Loucy (cell line): ENCODE data around the gene NRF1.

Source experiments
- H2AFZ ChIP-seq: fragments of 200-600 bp; sonication (generic); 2 replicates; pipeline ENCODE4 v1.6.0; 2016; ENCODE audit warnings: antibody characterized with exemption, mild to moderate bottlenecking, low read length, moderate library complexity
- H3F3A ChIP-seq: fragments of 200-600 bp; 2 replicates; pipeline ENCODE4 v1.6.0; 2016; ENCODE audit warnings: antibody characterized with exemption, low read depth, mild to moderate bottlenecking
- H3K27me3 ChIP-seq: fragments of 200-600 bp; sonication (generic); 2 replicates; pipeline ENCODE4 v1.6.1; 2014; ENCODE audit warnings: low read length, mild to moderate bottlenecking; ENCODE audit not compliant: insufficient read depth, poor library complexity, severe bottlenecking
- H3K36me3 ChIP-seq: fragments of 200-600 bp; sonication (generic); 2 replicates; pipeline ENCODE4 v1.6.1; 2016; ENCODE audit warnings: low read length; ENCODE audit not compliant: insufficient read depth
- H3K4me1 ChIP-seq: fragments of 200-600 bp; sonication (generic); 2 replicates; pipeline ENCODE4 v1.5.1; 2014; ENCODE audit warnings: low read length, mild to moderate bottlenecking; ENCODE audit not compliant: insufficient read depth, poor library complexity, severe bottlenecking
- H3K4me2 ChIP-seq: fragments of 200-600 bp; sonication (generic); 2 replicates; pipeline ENCODE4 v1.6.0; 2014; ENCODE audit warnings: antibody characterized with exemption, low read length, low read depth, mild to moderate bottlenecking; ENCODE audit not compliant: poor library complexity, severe bottlenecking
- H3K4me3 ChIP-seq: fragments of 200-600 bp; sonication (generic); 2 replicates; pipeline ENCODE4 v1.5.1; 2014; ENCODE audit warnings: low read length, mild to moderate bottlenecking, mixed read lengths; ENCODE audit not compliant: poor library complexity, severe bottlenecking
- H3K79me2 ChIP-seq: fragments of 200-600 bp; sonication (generic); 2 replicates; pipeline ENCODE4 v1.6.1; 2014; ENCODE audit warnings: low read length; ENCODE audit not compliant: insufficient read depth
- H3K9ac ChIP-seq: fragments of 200-600 bp; sonication (generic); 2 replicates; pipeline ENCODE4 v1.6.0; 2014; ENCODE audit warnings: mild to moderate bottlenecking, low read depth, low read length, moderate library complexity; ENCODE audit not compliant: poor library complexity, severe bottlenecking
- H3K9me2 ChIP-seq: fragments of 200-600 bp; sonication (generic); replicated peaks from 2 replicates; pipeline ENCODE4 v1.6.1; 2016; ENCODE audit warnings: low read depth, low read length, mixed read lengths
- H3K9me3 ChIP-seq: fragments of 200-600 bp; sonication (generic); 2 replicates; pipeline ENCODE4 v1.6.1; 2014; ENCODE audit warnings: mild to moderate bottlenecking, antibody characterized with exemption, low read length, low read depth; ENCODE audit not compliant: insufficient read depth
- H4K20me1 ChIP-seq: fragments of 200-600 bp; sonication (generic); 2 replicates; pipeline ENCODE4 v1.6.0; 2014; ENCODE audit warnings: antibody characterized with exemption, low read length, mild to moderate bottlenecking; ENCODE audit not compliant: insufficient read depth, poor library complexity, severe bottlenecking
- EZH2phosphoT487 ChIP-seq: fragments of 200-600 bp; IDR thresholded peaks from 2 replicates; pipeline ENCODE4 v1.6.1; 2018; ENCODE audit warnings: antibody characterized with exemption, mild to moderate bottlenecking, moderate library complexity, borderline replicate concordance
- TF ChIP-seq, protein P1 (sequence below): fragments of 200-600 bp; sonication (generic); conservative IDR thresholded peaks from 2 replicates; pipeline ENCODE4 v1.5.1; 2014; ENCODE audit warnings: mild to moderate bottlenecking, antibody characterized with exemption, low read length

The NRF1 gene

DNA sequence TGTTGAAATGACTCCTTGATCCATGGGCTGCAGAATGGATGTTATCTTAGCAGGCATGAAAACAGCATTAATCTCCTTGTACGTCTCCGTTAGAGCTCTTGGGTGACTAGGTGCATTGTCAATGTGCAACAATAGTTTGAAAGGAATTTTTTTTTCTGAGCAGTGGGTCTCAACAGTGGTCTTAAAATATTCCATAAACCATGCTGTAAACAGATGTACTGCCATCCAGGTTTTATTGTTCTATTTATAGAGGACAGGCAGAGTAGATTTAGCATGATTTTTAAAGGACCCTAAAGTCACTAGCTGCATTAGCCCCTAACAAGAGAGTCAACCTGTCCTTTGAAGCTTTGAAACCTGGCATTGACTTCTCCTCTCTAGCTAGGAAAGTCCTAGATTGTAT, 64.0 kb downstream of the NRF1 start:
- Histone ChIP-seq H2AFZ (no peak overlapping the region), H3K79me2 (no peaks in the 10 kb centered on the region), H3K4me1 (no peaks in the 10 kb centered on the region), H4K20me1 (no peaks in the 10 kb centered on the region), H3K9ac (no peak overlapping the region), H3K27me3 (no peaks in the 10 kb centered on the region), H3K4me2 (no peak overlapping the region), H3K4me3 (no peak overlapping the region), H3K9me3 (peaks cover 8% of the 10 kb centered on the region; the same call in 1 of the 2 replicates), H3K36me3 (peaks cover 80% of the 10 kb centered on the region), H3F3A (no peaks in the 10 kb centered on the region), H3K9me2 (no peaks in the 10 kb centered on the region)
- TF ChIP-seq EZH2phosphoT487 = no peak
- TF ChIP-seq, protein P1, sequence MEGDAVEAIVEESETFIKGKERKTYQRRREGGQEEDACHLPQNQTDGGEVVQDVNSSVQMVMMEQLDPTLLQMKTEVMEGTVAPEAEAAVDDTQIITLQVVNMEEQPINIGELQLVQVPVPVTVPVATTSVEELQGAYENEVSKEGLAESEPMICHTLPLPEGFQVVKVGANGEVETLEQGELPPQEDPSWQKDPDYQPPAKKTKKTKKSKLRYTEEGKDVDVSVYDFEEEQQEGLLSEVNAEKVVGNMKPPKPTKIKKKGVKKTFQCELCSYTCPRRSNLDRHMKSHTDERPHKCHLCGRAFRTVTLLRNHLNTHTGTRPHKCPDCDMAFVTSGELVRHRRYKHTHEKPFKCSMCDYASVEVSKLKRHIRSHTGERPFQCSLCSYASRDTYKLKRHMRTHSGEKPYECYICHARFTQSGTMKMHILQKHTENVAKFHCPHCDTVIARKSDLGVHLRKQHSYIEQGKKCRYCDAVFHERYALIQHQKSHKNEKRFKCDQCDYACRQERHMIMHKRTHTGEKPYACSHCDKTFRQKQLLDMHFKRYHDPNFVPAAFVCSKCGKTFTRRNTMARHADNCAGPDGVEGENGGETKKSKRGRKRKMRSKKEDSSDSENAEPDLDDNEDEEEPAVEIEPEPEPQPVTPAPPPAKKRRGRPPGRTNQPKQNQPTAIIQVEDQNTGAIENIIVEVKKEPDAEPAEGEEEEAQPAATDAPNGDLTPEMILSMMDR = no peak

DNA sequence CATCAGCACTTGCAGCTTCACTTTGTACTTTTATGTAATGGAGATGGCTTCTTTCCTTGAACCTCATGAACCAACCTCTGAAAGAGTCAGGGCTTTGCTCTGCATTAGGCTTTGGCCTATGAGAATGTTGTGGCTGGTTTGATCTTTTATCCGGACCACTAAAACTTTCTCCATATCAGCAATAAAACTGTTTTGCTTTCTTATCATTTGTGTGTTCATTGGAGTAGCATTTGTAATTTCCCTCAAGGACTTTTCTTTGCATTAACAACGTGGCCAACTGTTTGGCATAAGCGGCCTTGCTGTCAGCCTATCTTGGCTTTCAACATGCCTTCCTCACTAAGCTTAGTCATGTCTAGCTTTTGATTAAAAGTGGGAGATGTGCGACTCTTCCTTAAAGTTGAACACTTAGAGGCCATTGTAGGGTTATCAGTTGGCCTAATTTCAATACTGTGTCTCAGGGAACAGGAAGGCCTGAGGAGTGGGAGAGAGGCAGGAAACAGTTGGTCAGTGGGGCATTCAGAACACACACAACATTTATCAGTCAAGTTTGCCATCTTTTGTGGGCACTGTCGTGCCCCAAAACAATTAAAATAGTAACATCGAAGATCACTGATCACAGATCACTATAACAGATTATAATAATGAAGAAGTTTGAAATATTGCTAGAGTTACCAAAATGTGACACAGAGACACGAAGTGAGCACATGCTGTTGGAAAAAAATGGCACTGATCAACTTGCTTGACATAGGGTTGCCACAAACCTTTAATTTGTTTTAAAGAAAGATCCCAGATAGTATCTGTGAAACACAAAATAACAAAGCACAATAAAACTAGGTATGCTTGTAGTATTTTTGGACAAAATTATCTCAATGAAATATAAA, 64.7 kb downstream of the NRF1 start:
- peaks cover 75% of the 10 kb centered on the region for H3K36me3 ChIP-seq

DNA sequence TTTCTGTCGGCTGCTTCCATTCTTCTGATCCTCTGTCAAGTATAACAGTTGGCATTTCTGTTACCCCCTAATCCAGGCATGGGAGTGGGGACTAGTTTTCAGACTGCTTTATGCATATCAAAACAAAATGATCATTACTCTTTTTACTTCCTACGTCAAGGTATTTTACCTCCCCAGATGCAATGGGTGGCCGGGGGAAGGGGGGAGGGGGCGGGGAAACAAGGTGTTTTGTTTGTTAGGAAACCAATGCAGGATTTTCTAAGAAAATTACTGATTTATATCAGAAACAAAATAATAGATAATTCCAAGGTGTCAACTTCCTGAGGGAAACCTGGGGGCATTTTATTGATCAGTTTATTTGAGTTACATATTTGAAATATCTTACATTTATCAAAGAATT, 66.3 kb downstream of the NRF1 start:
- no peaks in the 10 kb centered on the region for H4K20me1 ChIP-seq
- no peaks in the 10 kb centered on the region for H3K9me2 ChIP-seq
- H2AFZ ChIP-seq = no peak overlapping the region
- H3K36me3 ChIP-seq = peaks cover 59% of the 10 kb centered on the region
- H3K4me2 ChIP-seq = no peak overlapping the region
- H3F3A ChIP-seq = no peaks in the 10 kb centered on the region
- H3K79me2 ChIP-seq = no peaks in the 10 kb centered on the region
- no peaks in the 10 kb centered on the region for H3K27me3 ChIP-seq
- no peaks in the 10 kb centered on the region for H3K4me1 ChIP-seq
- H3K4me3 ChIP-seq = no peak overlapping the region
- peaks cover 8% of the 10 kb centered on the region; the same call in 1 of the 2 replicates for H3K9me3 ChIP-seq
- no peak overlapping the region for H3K9ac ChIP-seq
- no peak for TF ChIP-seq EZH2phosphoT487
- TF ChIP-seq, protein P1 = no peak

More for the DNA sequence above, 64.7 kb downstream of the NRF1 start:
- H3K4me3 ChIP-seq = no peak overlapping the region
- TF ChIP-seq, protein P1 = no peak
- no peak for TF ChIP-seq EZH2phosphoT487
- no peak overlapping the region for H3K9ac ChIP-seq
- no peaks in the 10 kb centered on the region for H3K79me2 ChIP-seq
- H3K4me1 ChIP-seq = no peaks in the 10 kb centered on the region
- no peaks in the 10 kb centered on the region for H4K20me1 ChIP-seq
- no peak overlapping the region for H2AFZ ChIP-seq
- H3K27me3 ChIP-seq = no peaks in the 10 kb centered on the region
- H3K4me2 ChIP-seq = no peak overlapping the region
- H3K9me2 ChIP-seq = no peaks in the 10 kb centered on the region
- H3K9me3 ChIP-seq = peaks cover 8% of the 10 kb centered on the region; the same call in 1 of the 2 replicates
- no peaks in the 10 kb centered on the region for H3F3A ChIP-seq
